Choroid plexus epithelial cell (primary cell): ENCODE data around the gene SPATA22.
"Not testable (repeated sequence)": the region's sequence is repeated elsewhere in the genome, so short reads cannot be mapped to it uniquely, and the experiment has no call there.

Experiments used
- DNase-seq: peaks from one replicate; pipeline ENCODE4 v3.0.0-alpha.2; 2010; ENCODE audit warnings: low read depth
- H3K4me3 ChIP-seq: 2 replicates; pipeline ENCODE4 v1.5.1; 2011; ENCODE audit warnings: low read depth, mild to moderate bottlenecking, control low read depth, low read length, moderate library complexity
- TF ChIP-seq, protein P1 (sequence below): conservative IDR thresholded peaks from 2 replicates; pipeline ENCODE4 v1.5.1; 2011; ENCODE audit warnings: low read depth, mild to moderate bottlenecking, control low read depth, inconsistent platforms, low read length, moderate library complexity

Gene SPATA22

DNA sequence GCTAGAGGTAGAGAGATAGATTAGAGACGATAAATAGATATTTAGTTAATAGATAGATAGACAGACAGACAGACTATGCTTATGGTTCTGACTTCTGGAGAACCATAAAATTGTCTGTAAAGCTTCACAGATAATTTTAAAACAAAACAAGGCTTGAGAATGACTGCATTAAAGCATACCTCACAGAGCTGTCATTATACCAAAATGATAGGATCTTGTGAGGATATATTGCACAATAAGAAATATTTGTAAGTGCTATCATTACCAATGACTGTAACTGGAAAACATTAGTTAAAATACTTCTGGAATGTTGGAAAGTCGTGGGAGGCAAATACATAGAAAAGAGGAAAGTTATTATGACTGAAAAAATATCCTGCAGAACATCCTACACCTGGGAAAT is 69.8 kb downstream of the SPATA22 start:
- H3K4me3 ChIP-seq = no peak overlapping the region
- no peak for DNase-seq
- TF ChIP-seq, protein P1, sequence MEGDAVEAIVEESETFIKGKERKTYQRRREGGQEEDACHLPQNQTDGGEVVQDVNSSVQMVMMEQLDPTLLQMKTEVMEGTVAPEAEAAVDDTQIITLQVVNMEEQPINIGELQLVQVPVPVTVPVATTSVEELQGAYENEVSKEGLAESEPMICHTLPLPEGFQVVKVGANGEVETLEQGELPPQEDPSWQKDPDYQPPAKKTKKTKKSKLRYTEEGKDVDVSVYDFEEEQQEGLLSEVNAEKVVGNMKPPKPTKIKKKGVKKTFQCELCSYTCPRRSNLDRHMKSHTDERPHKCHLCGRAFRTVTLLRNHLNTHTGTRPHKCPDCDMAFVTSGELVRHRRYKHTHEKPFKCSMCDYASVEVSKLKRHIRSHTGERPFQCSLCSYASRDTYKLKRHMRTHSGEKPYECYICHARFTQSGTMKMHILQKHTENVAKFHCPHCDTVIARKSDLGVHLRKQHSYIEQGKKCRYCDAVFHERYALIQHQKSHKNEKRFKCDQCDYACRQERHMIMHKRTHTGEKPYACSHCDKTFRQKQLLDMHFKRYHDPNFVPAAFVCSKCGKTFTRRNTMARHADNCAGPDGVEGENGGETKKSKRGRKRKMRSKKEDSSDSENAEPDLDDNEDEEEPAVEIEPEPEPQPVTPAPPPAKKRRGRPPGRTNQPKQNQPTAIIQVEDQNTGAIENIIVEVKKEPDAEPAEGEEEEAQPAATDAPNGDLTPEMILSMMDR = no peak

DNA sequence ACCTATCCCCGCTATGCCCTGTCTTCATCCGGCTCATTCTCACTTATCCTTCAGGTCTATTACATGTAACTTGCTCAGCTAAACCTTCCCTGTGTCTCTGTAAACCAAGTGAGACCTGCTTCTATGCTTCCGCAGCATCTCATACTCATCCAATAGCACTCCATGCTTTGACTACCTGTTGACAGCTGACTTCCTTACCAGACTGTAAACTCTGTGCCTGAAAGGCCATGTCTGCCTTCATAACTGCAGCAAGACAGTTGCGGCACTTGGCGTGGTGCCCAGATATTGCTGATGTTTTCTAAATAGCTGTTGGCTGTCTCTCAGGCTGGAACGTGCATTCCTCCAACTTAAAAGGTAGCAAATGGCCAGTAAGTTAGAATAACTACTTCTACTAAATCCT is 71.6 kb downstream of the SPATA22 start:
- TF ChIP-seq, protein P1 = no peak

DNA sequence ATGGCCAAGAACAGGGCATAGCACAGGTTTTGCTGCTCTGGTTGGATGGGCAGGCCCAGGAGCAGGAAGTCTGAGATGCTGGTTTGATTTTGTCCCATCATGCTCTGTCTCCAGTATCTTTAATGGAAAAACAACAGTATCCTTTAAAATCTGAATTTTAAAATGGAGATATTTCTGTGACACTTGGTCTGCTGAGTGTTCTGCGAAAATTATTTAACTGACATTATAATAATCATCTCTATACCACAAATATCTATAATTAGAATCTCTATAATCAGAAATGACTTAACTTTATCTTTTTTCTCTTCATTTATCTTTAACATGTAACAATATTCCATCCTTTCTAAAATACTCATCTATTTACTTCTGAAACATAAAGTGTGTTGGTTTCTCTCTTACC is 73.3 kb downstream of the SPATA22 start, which contains the start of gene OR1E1:
Gene OR1E1 (minus strand): TSS at position 101 of the 400 bp plus-strand sequence. CDS start 0 bp downstream, at position 101.
- no peak within 1 kb of the TSS for H3K4me3 ChIP-seq
- TF ChIP-seq, protein P1 = no peak
- DNase-seq = no peak

More for the DNA sequence above, 71.6 kb downstream of the SPATA22 start:
- peak; percentile 2 for DNase-seq
- no peak overlapping the region for H3K4me3 ChIP-seq

DNA sequence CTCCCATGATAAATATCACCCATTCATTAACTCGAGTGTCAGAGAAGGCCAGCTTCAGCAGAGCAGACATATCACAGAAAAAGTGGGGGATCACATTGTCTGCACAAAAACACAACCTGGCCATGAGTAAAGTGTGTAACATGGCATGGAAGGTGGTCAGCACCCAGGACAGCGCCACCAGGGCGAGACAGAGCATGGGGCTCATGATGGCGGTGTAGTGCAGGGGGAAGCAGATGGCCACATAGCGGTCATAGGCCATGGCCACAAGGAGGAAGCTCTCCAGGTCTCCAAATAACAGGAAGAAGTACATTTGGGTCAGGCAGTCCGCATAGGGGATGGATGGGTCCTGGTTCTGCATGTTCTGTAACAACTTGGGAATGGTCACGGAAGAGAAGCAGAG is 73.8 kb downstream of the SPATA22 start:
- not testable (repeated sequence) for DNase-seq, H3K4me3 ChIP-seq
